GM18505 (cell line): ENCODE data around the gene SLC31A1.
"Not testable (repeated sequence)": the region's sequence is repeated elsewhere in the genome, so short reads cannot be mapped to it uniquely, and the experiment has no call there.

Experiments used
- ATAC-seq: cut with Tn5 transposase; IDR thresholded peaks from one replicate; pipeline ENCODE4 v1.9.1; 2021; ENCODE audit not compliant: unreplicated experiment
- POLR2A ChIP-seq: IDR thresholded peaks from 4 replicates; pipeline ENCODE4 v1.6.1; 2011; ENCODE audit warnings: borderline replicate concordance; ENCODE audit not compliant: insufficient read depth, insufficient read length; ENCODE audit errors: extremely low read depth

The SLC31A1 gene

GRCh38 chr9:113205861-113206260, 15.5 kb upstream of the SLC31A1 start:
- TF ChIP-seq POLR2A = no peak
- ATAC-seq = no peak

- no peak for ATAC-seq
- TF ChIP-seq POLR2A = no peak
Observed at GRCh38 chr9:113210815-113211214, 10.5 kb upstream of the SLC31A1 start.

- no peak for ATAC-seq
- TF ChIP-seq POLR2A = no peak
Observed at GRCh38 chr9:113215132-113215531, 6.2 kb upstream of the SLC31A1 start.

GRCh38 chr9:113216406-113216805, 4.9 kb upstream of the SLC31A1 start:
- TF ChIP-seq POLR2A = no peak
- no peak for ATAC-seq

GRCh38 chr9:113219186-113219936, 2.0 kb upstream of the SLC31A1 start:
- peak; percentile 34 for ATAC-seq
- TF ChIP-seq POLR2A = no peak

GRCh38 chr9:113219969-113220368, 1.4 kb upstream of the SLC31A1 start:
- peak; percentile 26 for TF ChIP-seq POLR2A
- no peak for ATAC-seq

- no peak for TF ChIP-seq POLR2A
- no peak for ATAC-seq
Observed at GRCh38 chr9:113220467-113221002, 809 bp upstream of the SLC31A1 start.

GRCh38 chr9:113221800-113222481, 597 bp downstream of the SLC31A1 start:
- no peak for ATAC-seq
- TF ChIP-seq POLR2A = no peak

GRCh38 chr9:113222482-113222841, 1.1 kb downstream of the SLC31A1 start:
- no peak for TF ChIP-seq POLR2A
- ATAC-seq = no peak

GRCh38 chr9:113223963-113224362, 2.6 kb downstream of the SLC31A1 start:
- no peak for ATAC-seq
- no peak for TF ChIP-seq POLR2A

- no peak for ATAC-seq
- TF ChIP-seq POLR2A = no peak
Observed at GRCh38 chr9:113227436-113227835, 6.1 kb downstream of the SLC31A1 start.

- TF ChIP-seq POLR2A = no peak
- ATAC-seq = no peak
Observed at GRCh38 chr9:113228130-113228665, 6.9 kb downstream of the SLC31A1 start.

- ATAC-seq = no peak
- no peak for TF ChIP-seq POLR2A
Observed at GRCh38 chr9:113231701-113232100, 10.4 kb downstream of the SLC31A1 start.

- ATAC-seq = not testable (repeated sequence)
Observed at GRCh38 chr9:113235701-113236255, 14.4 kb downstream of the SLC31A1 start.
